Cardiac muscle cell (in vitro differentiated cells and primary cell): Measurements from ENCODE around the gene USP12. TPM values are rescaled to one million over a fixed set of nuclear protein-coding genes. Genes with fewer than 3 reads are reported as not detected.

Experiments
- DNase-seq, 2 donors: peaks; one replicate each; pipeline versions ENCODE4 v3.0.0 to v3.0.0-alpha.2; 2010 to 2017; ENCODE audit warnings: low read depth in 1 of 2, low spot score in 1 of 2
- H3K27ac ChIP-seq: fragments of 200-600 bp; sonication (generic); 2 replicates; pipeline ENCODE4 v1.5.1; 2016
- H3K27me3 ChIP-seq: fragments of 200-600 bp; sonication (generic); 2 replicates; pipeline ENCODE4 v1.6.0; 2016; ENCODE audit warnings: control low read depth
- H3K36me3 ChIP-seq: fragments of 200-600 bp; sonication (generic); 2 replicates; pipeline ENCODE4 v1.5.1; 2016; ENCODE audit warnings: control low read depth
- H3K4me1 ChIP-seq: fragments of 200-600 bp; sonication (generic); 2 replicates; pipeline ENCODE4 v1.8.1; 2017; ENCODE audit warnings: low read depth, mild to moderate bottlenecking, mixed run types
- H3K4me3 ChIP-seq: fragments of 200-600 bp; sonication (generic); 2 replicates; pipeline ENCODE4 v1.5.1; 2016; ENCODE audit warnings: mild to moderate bottlenecking
- H3K9me3 ChIP-seq: fragments of 200-600 bp; sonication (generic); 2 replicates; pipeline ENCODE4 v1.5.1; 2017; ENCODE audit warnings: low read depth, mild to moderate bottlenecking, control low read depth
- CTCF ChIP-seq: IDR thresholded peaks from 2 replicates; pipeline ENCODE4 v1.5.1; 2012; ENCODE audit warnings: low read depth, mild to moderate bottlenecking, low read length
- polyA plus RNA-seq: library from polyadenylated mRNA; unstranded; fragments of >200 nt; fragmentation: Nextera tagmentation; extraction: Ambion mirVana; gene quantifications from 2 replicates; pipeline ENCODE4 v1.2.1, GENCODE V29; 2016
- total RNA-seq: library from RNA; depleted of rRNA; stranded (reverse); fragments of >200 nt; gene quantifications from 2 replicates; pipeline ENCODE4 v1.2.3, GENCODE V29; 2016

USP12 gene
- total and polyA plus RNA-seq, 2 experiments from 2014 or later, result 7.5 to 10.1 TPM

- Histone ChIP-seq H3K27ac (no peak overlapping the region), H3K27me3 (no peaks in the 10 kb centered on the region), H3K36me3 (no peaks in the 10 kb centered on the region), H3K4me3 (no peak overlapping the region), H3K4me1 (no peaks in the 10 kb centered on the region), H3K9me3 (no peaks in the 10 kb centered on the region)
- DNase-seq, result no peak
- no peak for TF ChIP-seq CTCF
Observed at GRCh38 chr13:27052551-27053208, 118.9 kb downstream of the USP12 start.

- no peaks in the 10 kb centered on the region for H3K9me3 ChIP-seq
Observed at GRCh38 chr13:27047081-27047480, 124.5 kb downstream of the USP12 start.

GRCh38 chr13:27044837-27045570 is 126.6 kb downstream of the USP12 start:
- Histone ChIP-seq H3K9me3 (no peaks in the 10 kb centered on the region), H3K36me3 (no peaks in the 10 kb centered on the region), H3K4me1 (no peaks in the 10 kb centered on the region), H3K4me3 (no peak overlapping the region), H3K27ac (no peak overlapping the region), H3K27me3 (no peaks in the 10 kb centered on the region)
- no peak for TF ChIP-seq CTCF
- no peak for DNase-seq

More at GRCh38 chr13:27047081-27047480, 124.5 kb downstream of the USP12 start:
- Histone ChIP-seq H3K4me3 (no peak overlapping the region), H3K36me3 (no peaks in the 10 kb centered on the region), H3K27me3 (no peaks in the 10 kb centered on the region), H3K27ac (no peak overlapping the region), H3K4me1 (no peaks in the 10 kb centered on the region)
- TF ChIP-seq CTCF, result no peak
- DNase-seq, result no peak

- H3K4me1 ChIP-seq, result no peaks in the 10 kb centered on the region
- DNase-seq, result peak in 1 of 2 donors; percentile 90
- H3K27me3 ChIP-seq, result no peaks in the 10 kb centered on the region
- no peak overlapping the region for H3K4me3 ChIP-seq
- no peak overlapping the region for H3K27ac ChIP-seq
- no peak for TF ChIP-seq CTCF
- no peaks in the 10 kb centered on the region for H3K9me3 ChIP-seq
- no peaks in the 10 kb centered on the region for H3K36me3 ChIP-seq
Observed at GRCh38 chr13:27043013-27043412, 128.6 kb downstream of the USP12 start.

GRCh38 chr13:27041341-27041740 is 130.3 kb downstream of the USP12 start:
- Histone ChIP-seq H3K27me3 (no peaks in the 10 kb centered on the region), H3K36me3 (no peaks in the 10 kb centered on the region), H3K9me3 (no peaks in the 10 kb centered on the region), H3K4me3 (no peak overlapping the region), H3K27ac (no peak overlapping the region), H3K4me1 (peaks cover 6% of the 10 kb centered on the region)
- DNase-seq, result no peak
- TF ChIP-seq CTCF, result no peak
